Measurements from ENCODE around the gene ATP8A2.
"Not testable (repeated sequence)": the region's sequence is repeated elsewhere in the genome, so short reads cannot be mapped to it uniquely, and the experiment has no call there.

ATP8A2 gene

GRCh38 chr13:25807562-25807961, 435.8 kb downstream of the ATP8A2 start:
- no peak for DNase-seq (ENCODE audit: low read depth, low spot score)
- TF ChIP-seq, protein P1, sequence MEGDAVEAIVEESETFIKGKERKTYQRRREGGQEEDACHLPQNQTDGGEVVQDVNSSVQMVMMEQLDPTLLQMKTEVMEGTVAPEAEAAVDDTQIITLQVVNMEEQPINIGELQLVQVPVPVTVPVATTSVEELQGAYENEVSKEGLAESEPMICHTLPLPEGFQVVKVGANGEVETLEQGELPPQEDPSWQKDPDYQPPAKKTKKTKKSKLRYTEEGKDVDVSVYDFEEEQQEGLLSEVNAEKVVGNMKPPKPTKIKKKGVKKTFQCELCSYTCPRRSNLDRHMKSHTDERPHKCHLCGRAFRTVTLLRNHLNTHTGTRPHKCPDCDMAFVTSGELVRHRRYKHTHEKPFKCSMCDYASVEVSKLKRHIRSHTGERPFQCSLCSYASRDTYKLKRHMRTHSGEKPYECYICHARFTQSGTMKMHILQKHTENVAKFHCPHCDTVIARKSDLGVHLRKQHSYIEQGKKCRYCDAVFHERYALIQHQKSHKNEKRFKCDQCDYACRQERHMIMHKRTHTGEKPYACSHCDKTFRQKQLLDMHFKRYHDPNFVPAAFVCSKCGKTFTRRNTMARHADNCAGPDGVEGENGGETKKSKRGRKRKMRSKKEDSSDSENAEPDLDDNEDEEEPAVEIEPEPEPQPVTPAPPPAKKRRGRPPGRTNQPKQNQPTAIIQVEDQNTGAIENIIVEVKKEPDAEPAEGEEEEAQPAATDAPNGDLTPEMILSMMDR (IDR thresholded peaks at IDR 0.05; ENCODE audit: low read depth, low read length), result no peak
- in situ Hi-C loops (cut with HindIII; ENCODE audit: low sequenced_read_pairs), result no loop called here
- no peak overlapping the region for H3K4me3 ChIP-seq (ENCODE audit: low read depth, low read length)

DNA sequence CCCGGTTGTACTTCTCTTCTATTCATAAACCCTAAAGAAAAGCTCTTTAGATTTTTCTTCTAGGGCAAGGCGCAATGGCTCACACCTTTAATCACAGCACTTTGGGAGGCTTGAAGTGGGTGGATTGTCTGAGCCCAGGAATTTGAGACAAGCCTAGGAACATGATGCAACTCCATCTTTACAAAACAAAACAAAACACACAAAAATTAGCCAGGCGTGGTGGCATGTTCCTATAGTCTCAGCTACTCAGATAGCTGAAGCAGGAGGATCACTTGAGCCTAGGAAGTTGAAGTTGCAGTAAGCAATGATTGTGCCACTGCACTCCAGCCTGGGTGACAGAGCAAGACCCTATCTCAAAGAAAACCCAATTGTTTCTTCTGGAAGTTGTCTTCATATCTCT, 439.7 kb downstream of the ATP8A2 start:
- DNase-seq (ENCODE audit: low read depth, low spot score), result no peak
- in situ Hi-C loops (cut with HindIII; ENCODE audit: low sequenced_read_pairs), result no loop called here
- H3K4me3 ChIP-seq (ENCODE audit: low read depth, low read length), result no peak overlapping the region
- TF ChIP-seq, protein P1 (IDR thresholded peaks at IDR 0.05; ENCODE audit: low read depth, low read length), result no peak

- TF ChIP-seq, protein P1 (IDR thresholded peaks at IDR 0.05; ENCODE audit: low read depth, low read length), result no peak
- H3K4me3 ChIP-seq (ENCODE audit: low read depth, low read length), result no peak overlapping the region
- in situ Hi-C loops (cut with HindIII; ENCODE audit: low sequenced_read_pairs), result no loop called here
- no peak for DNase-seq (ENCODE audit: low read depth, low spot score)
Measured at GRCh38 chr13:25816239-25816638, 444.5 kb downstream of the ATP8A2 start.

DNA sequence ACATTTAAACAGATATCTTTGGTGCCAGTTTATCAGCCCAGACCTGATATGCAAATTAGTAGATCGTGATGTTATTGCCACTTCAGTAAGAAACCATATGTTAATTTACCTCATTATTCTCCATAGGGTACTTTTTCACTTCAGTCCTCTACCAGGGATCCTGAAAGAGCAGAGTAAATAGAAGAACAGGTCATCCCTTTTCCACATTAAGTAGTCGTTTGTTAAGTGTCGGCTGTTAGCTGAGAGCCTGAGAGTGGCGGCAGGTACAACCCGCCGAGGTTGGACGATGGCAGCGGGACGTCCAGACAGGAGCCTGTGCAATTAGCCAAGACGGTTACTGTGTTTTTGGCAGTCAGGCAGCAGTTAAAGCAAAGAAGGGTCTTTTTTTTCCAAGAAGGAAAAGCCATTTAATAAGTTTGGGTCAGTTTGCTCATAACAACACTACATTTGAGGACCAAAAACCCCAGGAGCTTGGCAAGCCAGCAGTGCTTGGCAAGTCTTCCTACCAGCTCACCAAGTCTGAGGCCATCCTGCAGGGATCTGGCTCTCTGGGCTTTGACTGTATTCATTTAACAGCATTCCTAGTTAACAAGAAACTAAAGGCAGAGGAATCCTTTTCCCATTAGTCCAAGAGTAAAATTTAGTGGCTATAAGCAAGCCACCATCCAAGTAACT, 448.2 kb downstream of the ATP8A2 start:
- peak; percentile 62 for DNase-seq (ENCODE audit: low read depth, low spot score)
- in situ Hi-C loops (cut with HindIII; ENCODE audit: low sequenced_read_pairs), result no loop called here
- no peak overlapping the region for H3K4me3 ChIP-seq (ENCODE audit: low read depth, low read length)
- TF ChIP-seq, protein P1 (IDR thresholded peaks at IDR 0.05; ENCODE audit: low read depth, low read length), result no peak

DNA sequence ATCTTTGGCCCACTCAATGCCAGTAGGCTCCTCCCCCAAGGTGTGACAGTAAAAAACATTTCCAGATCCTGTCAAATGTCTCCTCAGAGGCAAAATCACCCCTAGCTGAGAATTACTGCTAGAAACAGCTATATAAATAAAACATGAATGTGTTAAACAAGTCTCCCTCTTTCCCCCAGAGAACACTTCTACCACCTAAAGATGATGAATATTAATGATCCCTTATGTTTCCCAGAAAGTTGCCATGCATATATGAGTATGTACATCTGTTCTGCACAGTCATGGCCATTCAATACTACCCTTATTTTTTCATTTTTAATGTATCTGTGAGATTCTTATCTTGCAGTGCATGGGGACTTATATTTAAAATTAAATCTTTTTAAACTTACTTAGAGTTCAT, 450.0 kb downstream of the ATP8A2 start:
- in situ Hi-C loops (cut with HindIII; ENCODE audit: low sequenced_read_pairs), result no loop called here
- H3K4me3 ChIP-seq (ENCODE audit: low read depth, low read length), result no peak overlapping the region
- TF ChIP-seq, protein P1 (IDR thresholded peaks at IDR 0.05; ENCODE audit: low read depth, low read length), result no peak
- DNase-seq (ENCODE audit: low read depth, low spot score), result no peak

- in situ Hi-C loops (cut with HindIII; ENCODE audit: low sequenced_read_pairs); DNase-seq (ENCODE audit: low read depth, low spot score); H3K4me3 ChIP-seq (ENCODE audit: low read depth, low read length): not testable (repeated sequence)
Measured at GRCh38 chr13:25827221-25827620, 455.4 kb downstream of the ATP8A2 start.

GRCh38 chr13:25827831-25828465, 456.2 kb downstream of the ATP8A2 start:
- H3K4me3 ChIP-seq (ENCODE audit: low read depth, low read length), result no peak overlapping the region
- DNase-seq (ENCODE audit: low read depth, low spot score), result no peak
- in situ Hi-C loops (cut with HindIII; ENCODE audit: low sequenced_read_pairs), result no loop called here
- TF ChIP-seq, protein P1 (IDR thresholded peaks at IDR 0.05; ENCODE audit: low read depth, low read length), result no peak
